IgD-negative memory B cell (primary cell): ENCODE measurements around the gene BCL2L11. TPM values are rescaled to one million over a fixed set of nuclear protein-coding genes. Genes with fewer than 3 reads are reported as not detected.

Experiments used
- H3K27ac Mint-ChIP-seq, 3 donors: one replicate each; pipeline ENCODE4 v1.8.0; 2020 to 2022; ENCODE audit warnings: mild to moderate bottlenecking in 3 of 3, mixed read lengths in 3 of 3, moderate library complexity in 1 of 3
- H3K27me3 Mint-ChIP-seq: one replicate; pipeline ENCODE4 v1.8.0; 2021; ENCODE audit warnings: mixed read lengths
- H3K36me3 Mint-ChIP-seq: one replicate; pipeline ENCODE4 v1.8.0; 2020; ENCODE audit warnings: mild to moderate bottlenecking, mixed read lengths
- H3K4me1 Mint-ChIP-seq, 3 donors: one replicate each; pipeline ENCODE4 v1.8.0; 2020 to 2022; ENCODE audit warnings: mixed read lengths in 3 of 3, mild to moderate bottlenecking in 1 of 3
- H3K4me3 Mint-ChIP-seq, 4 donors: one replicate each; pipeline ENCODE4 v1.8.0; 2020 to 2022; ENCODE audit warnings: mild to moderate bottlenecking in 4 of 4, mixed read lengths in 4 of 4, moderate library complexity in 3 of 4
- H3K9me3 Mint-ChIP-seq, 3 donors: one replicate each; pipeline ENCODE4 v1.8.0; 2020 to 2021; ENCODE audit warnings: mixed read lengths in 3 of 3, mild to moderate bottlenecking in 1 of 3
- polyA plus RNA-seq: library from polyadenylated mRNA; unstranded; fragments of 300-500 nt; fragmentation: Illumina TruSeq; gene quantifications from one replicate; pipeline ENCODE4 v1.2.3, GENCODE V29; 2021

BCL2L11 gene
- polyA plus RNA-seq, 1 donor from 2014 or later = 22.3 TPM

GRCh38 chr2:111196435-111196834, 75.7 kb downstream of the BCL2L11 start:
- Mint-ChIP-seq H3K4me3 (no peak overlapping the region), H3K27ac (peak overlapping the region in 1 of 3 donors; percentile 60), H3K27me3 (peaks cover 2% of the 10 kb centered on the region), H3K4me1 (peaks cover 17 to 55% (median 47%) of the 10 kb centered on the region in 3 donors), H3K36me3 (peaks cover 2% of the 10 kb centered on the region), H3K9me3 (no peaks in the 10 kb centered on the region)

DNA sequence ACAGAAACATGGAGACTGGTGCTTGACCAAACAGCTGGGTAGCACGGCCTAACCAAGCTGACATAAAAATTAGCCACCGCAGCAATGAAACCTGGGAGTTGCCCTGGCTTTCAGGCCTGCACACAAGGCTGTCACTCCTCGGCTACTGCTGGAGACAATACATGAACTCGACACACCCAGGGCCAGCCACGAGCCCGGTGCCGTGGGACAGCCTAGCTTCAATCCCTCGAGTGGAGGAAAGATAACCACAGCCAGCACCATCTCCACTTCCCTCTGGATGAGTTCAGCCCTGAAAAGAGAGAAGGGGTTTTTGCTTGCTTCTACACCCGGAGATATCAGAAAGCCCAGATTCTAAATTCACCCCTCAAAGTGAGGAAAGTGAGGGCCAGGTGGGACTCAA, 78.0 kb downstream of the BCL2L11 start:
- peak overlapping the region in 2 of 3 donors; percentile 9 to 31 for H3K27ac Mint-ChIP-seq
- H3K4me1 Mint-ChIP-seq = peaks cover 22 to 63% (median 41%) of the 10 kb centered on the region in 3 donors
- peaks cover 2% of the 10 kb centered on the region for H3K27me3 Mint-ChIP-seq
- peaks cover 2% of the 10 kb centered on the region for H3K36me3 Mint-ChIP-seq
- H3K4me3 Mint-ChIP-seq = no peak overlapping the region
- H3K9me3 Mint-ChIP-seq = no peaks in the 10 kb centered on the region

DNA sequence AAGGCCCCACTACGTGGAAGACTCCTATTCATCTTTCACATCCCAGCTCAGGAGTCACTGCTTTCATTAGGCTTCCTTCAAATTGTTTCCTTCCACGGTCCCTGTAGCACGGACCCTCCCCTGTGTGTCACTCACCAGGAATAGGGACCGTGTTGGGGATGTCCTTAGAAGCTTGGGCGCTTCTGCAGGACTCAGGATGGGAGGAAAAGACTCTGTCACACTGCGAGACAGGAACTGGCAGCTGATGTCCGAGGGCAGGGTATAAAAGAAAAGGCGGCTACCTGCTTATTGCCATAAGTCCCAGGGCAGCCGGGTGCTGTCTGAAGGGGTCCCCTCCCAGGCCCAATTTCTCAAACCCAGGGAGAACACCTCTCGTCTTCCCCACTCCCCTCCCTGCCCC, 79.1 kb downstream of the BCL2L11 start:
- peaks cover 2% of the 10 kb centered on the region for H3K36me3 Mint-ChIP-seq
- H3K27ac Mint-ChIP-seq = no peak overlapping the region
- H3K4me3 Mint-ChIP-seq = peak overlapping the region in 1 of 4 donors; percentile 23
- peaks cover 18 to 55% (median 36%) of the 10 kb centered on the region in 3 donors for H3K4me1 Mint-ChIP-seq
- no peaks in the 10 kb centered on the region for H3K9me3 Mint-ChIP-seq
- H3K27me3 Mint-ChIP-seq = peaks cover 2% of the 10 kb centered on the region

- H3K27ac Mint-ChIP-seq = peak overlapping the region in 1 of 3 donors; percentile 55
These were observed 79.7 kb downstream of the BCL2L11 start for GRCh38 chr2:111200333-111200881.

DNA sequence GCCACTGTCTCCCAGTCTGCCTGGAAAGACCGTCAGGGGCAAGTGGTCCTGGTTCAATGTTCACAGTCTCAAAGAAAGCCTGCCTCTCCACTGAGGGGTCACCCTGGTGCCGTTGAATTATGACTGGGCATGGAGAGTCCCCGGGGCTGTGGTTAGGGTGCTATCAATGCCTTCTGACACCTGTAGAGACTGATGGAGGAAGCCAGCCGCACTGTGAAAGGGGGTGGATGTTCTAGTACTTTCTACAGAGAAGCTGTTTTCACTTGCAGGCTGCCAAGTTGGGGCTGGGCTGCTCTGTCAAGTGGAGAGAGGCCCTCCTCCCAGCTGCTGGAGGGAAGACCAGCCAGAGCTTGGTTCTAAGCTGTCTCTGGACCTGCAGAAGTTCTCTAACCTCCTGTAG, 80.5 kb downstream of the BCL2L11 start:
- Mint-ChIP-seq H3K36me3 (peaks cover 2% of the 10 kb centered on the region), H3K27ac (peak overlapping the region in 1 of 3 donors; percentile 55), H3K4me1 (peaks cover 14 to 43% (median 25%) of the 10 kb centered on the region in 3 donors), H3K9me3 (no peaks in the 10 kb centered on the region), H3K4me3 (peak overlapping the region in 1 of 4 donors; percentile 42), H3K27me3 (peaks cover 2% of the 10 kb centered on the region)

More at GRCh38 chr2:111200333-111200881, 79.7 kb downstream of the BCL2L11 start:
- Mint-ChIP-seq H3K4me1 (peaks cover 14 to 49% (median 31%) of the 10 kb centered on the region in 3 donors), H3K27me3 (peaks cover 2% of the 10 kb centered on the region), H3K4me3 (peak overlapping the region in 1 of 4 donors; percentile 76), H3K36me3 (peaks cover 2% of the 10 kb centered on the region), H3K9me3 (no peaks in the 10 kb centered on the region)

- H3K27me3 Mint-ChIP-seq = peaks cover 2% of the 10 kb centered on the region
- H3K4me1 Mint-ChIP-seq = peaks cover 14 to 34% (median 21%) of the 10 kb centered on the region in 3 donors
- peaks cover 2% of the 10 kb centered on the region for H3K36me3 Mint-ChIP-seq
- H3K4me3 Mint-ChIP-seq = no peak overlapping the region
- H3K9me3 Mint-ChIP-seq = no peaks in the 10 kb centered on the region
- H3K27ac Mint-ChIP-seq = no peak overlapping the region
These were observed 81.7 kb downstream of the BCL2L11 start for GRCh38 chr2:111202266-111203040.

DNA sequence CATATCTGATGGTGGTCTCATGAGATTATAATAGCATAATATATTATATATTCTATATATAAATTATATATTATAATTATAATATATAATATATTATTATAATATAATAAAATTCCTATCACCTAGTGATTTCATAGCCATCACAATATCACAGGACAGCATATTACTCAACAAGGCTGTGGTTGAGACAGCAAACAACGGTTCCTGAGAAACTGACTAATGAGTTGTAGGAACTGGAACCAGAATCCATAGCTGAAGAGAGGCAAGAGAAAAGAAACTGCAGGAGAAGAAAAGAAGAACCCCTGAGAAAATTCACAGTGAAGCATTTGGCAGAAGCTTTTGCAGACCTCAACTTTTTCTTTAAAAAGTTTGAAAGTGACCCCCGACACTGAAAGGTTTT, 84.0 kb downstream of the BCL2L11 start:
- H3K4me1 Mint-ChIP-seq = peaks cover 13 to 35% (median 23%) of the 10 kb centered on the region in 3 donors
- no peaks in the 10 kb centered on the region for H3K36me3 Mint-ChIP-seq
- H3K27ac Mint-ChIP-seq = no peak overlapping the region
- no peaks in the 10 kb centered on the region for H3K27me3 Mint-ChIP-seq
- no peaks in the 10 kb centered on the region for H3K9me3 Mint-ChIP-seq
- H3K4me3 Mint-ChIP-seq = no peak overlapping the region

- H3K27ac Mint-ChIP-seq = no peak overlapping the region
These were observed 85.1 kb downstream of the BCL2L11 start for GRCh38 chr2:111205774-111206173.

GRCh38 chr2:111207851-111208250, 87.1 kb downstream of the BCL2L11 start:
- Mint-ChIP-seq H3K27me3 (no peaks in the 10 kb centered on the region), H3K36me3 (no peaks in the 10 kb centered on the region), H3K4me1 (peaks cover 14 to 27% (median 16%) of the 10 kb centered on the region in 3 donors), H3K9me3 (peaks cover 0 to 3% (median 2%) of the 10 kb centered on the region in 3 donors), H3K4me3 (no peak overlapping the region), H3K27ac (peak overlapping the region in 1 of 3 donors; percentile 7)

More at GRCh38 chr2:111205774-111206173, 85.1 kb downstream of the BCL2L11 start:
- Mint-ChIP-seq H3K9me3 (no peaks in the 10 kb centered on the region), H3K4me1 (peaks cover 16 to 38% (median 23%) of the 10 kb centered on the region in 3 donors), H3K4me3 (no peak overlapping the region), H3K27me3 (no peaks in the 10 kb centered on the region), H3K36me3 (no peaks in the 10 kb centered on the region)

- Mint-ChIP-seq H3K27ac (peak overlapping the region in 2 of 3 donors; percentile 7 to 51), H3K27me3 (no peaks in the 10 kb centered on the region), H3K9me3 (peaks cover 0 to 5% (median 3%) of the 10 kb centered on the region in 3 donors), H3K4me3 (peak overlapping the region in 3 of 4 donors; percentile 10 to 70 (median 12)), H3K36me3 (no peaks in the 10 kb centered on the region), H3K4me1 (peaks cover 12 to 25% (median 16%) of the 10 kb centered on the region in 3 donors)
These were observed 87.9 kb downstream of the BCL2L11 start for GRCh38 chr2:111208639-111209038.

DNA sequence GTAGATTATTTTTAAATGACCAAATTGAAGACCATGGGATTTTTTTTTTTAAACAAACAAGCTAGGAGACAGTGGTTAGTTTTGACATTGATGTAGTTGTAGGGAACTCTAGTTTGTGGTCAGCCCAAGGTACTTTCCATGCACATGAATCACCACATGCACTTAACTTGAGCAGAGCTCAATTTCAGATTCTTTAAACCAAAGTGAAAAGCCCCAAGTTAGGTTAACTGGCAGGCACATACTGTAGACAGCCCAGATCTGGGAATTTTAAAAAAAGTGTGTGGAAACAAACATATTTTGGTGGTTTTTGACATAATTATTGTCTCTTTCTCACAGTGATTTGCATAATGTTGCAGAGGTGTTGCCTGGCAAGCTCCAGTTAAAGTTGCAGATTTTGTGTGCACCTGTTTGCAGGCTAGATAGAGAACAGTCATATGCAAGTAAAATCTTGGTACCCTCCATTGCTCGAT, 88.4 kb downstream of the BCL2L11 start:
- Mint-ChIP-seq H3K36me3 (peaks cover under 1% of the 10 kb centered on the region), H3K9me3 (peaks cover 3 to 7% (median 3%) of the 10 kb centered on the region in 3 donors), H3K27ac (peak overlapping the region; percentile 7 to 84 (median 51)), H3K27me3 (no peaks in the 10 kb centered on the region), H3K4me3 (peak overlapping the region in 3 of 4 donors; percentile 10 to 70 (median 12)), H3K4me1 (peaks cover 12 to 25% (median 16%) of the 10 kb centered on the region in 3 donors)

DNA sequence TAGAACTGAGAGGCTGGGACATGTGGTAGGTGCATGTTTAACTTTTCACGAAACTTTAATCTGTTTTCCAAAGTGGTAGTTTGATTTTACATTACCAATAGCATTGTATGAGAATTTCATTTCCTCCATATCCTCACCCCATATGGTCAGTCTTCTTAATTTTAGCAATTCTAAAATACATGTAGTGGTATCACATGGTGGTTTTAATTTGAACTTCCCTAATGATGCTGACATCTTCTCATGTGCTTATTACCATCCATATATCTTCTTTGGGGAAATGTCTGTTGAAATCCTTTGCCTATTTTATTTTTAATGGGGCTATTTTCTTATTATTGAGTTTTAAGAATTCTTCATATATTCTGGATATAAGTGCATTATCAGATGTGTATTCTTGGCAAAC, 89.3 kb downstream of the BCL2L11 start:
- no peaks in the 10 kb centered on the region for H3K27me3 Mint-ChIP-seq
- H3K4me3 Mint-ChIP-seq = no peak overlapping the region
- H3K36me3 Mint-ChIP-seq = peaks cover 4% of the 10 kb centered on the region
- H3K9me3 Mint-ChIP-seq = peaks cover 5 to 15% (median 12%) of the 10 kb centered on the region in 3 donors
- H3K27ac Mint-ChIP-seq = peak overlapping the region in 1 of 3 donors; percentile 14
- H3K4me1 Mint-ChIP-seq = peaks cover 12 to 26% (median 16%) of the 10 kb centered on the region in 3 donors

DNA sequence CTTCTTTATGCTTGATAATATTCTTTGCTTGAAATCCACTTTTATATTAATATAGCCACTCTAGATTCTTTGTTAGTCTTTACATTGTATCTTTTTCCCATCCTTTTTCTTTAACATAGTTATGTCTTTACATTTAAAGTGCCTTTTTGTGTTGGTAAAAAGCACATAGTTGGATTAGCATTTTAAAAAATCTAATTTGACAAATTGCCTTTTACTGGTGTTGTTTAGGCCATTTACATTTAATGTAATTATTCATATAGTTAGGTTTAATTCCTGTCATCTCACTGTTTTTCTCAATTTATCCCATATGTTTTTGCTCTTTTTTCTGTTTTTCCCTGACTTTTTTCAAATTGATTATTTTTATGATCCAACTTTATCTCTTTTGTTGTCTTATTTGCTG, 93.2 kb downstream of the BCL2L11 start:
- Mint-ChIP-seq H3K27ac (no peak overlapping the region), H3K9me3 (peaks cover 5 to 18% (median 14%) of the 10 kb centered on the region in 3 donors)

DNA sequence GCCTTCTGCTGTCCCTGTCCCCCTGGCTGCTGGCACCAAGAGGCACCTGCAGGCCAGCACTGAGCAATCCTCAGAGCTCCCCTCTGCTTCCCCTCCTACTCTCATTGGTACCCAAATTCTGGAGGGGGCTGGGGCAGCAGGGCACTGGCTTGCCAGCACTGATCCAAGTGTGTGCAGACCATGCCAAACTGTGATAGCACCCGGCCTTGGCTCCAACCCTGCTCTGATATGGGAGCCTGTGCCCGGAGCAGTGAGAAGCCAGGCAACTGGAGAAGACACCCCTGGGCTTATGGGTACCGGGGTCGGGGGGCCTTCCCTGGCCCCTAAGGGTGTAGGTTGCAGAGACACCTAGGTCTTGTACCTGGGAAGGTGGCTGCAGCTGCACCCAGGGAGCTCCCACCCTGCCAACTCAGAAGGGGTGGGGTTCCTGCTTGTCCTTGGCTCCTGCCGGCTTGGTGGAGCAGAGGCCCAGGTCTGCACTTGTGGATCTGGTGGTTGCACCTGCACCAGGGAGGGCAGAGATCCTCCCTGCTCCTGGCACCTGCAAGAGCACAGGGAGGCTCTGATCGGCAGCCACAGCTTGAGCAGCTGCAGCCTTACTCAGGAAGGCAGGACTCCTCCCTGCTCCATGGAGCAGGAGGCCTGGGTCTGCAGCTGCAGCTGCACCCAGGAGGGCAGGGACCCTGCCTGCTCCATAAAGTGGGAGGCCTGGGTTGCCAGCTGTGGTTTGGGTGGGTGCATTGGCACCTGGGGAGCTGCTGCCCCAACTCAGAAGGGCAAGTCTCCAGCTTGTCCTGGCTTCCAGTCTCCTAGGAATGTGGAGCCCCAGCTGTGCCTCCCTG, 96.3 kb downstream of the BCL2L11 start:
- Mint-ChIP-seq H3K27ac (no peak overlapping the region), H3K4me3 (no peak overlapping the region), H3K9me3 (peaks cover 3 to 14% (median 14%) of the 10 kb centered on the region in 3 donors)

More for the DNA sequence above, 93.2 kb downstream of the BCL2L11 start:
- Mint-ChIP-seq H3K36me3 (peaks cover 4% of the 10 kb centered on the region), H3K4me3 (peak overlapping the region in 2 of 4 donors; percentile 1 to 71), H3K4me1 (peaks cover 9 to 15% (median 14%) of the 10 kb centered on the region in 3 donors), H3K27me3 (no peaks in the 10 kb centered on the region)

More for the DNA sequence above, 96.3 kb downstream of the BCL2L11 start:
- Mint-ChIP-seq H3K27me3 (peaks cover 3% of the 10 kb centered on the region), H3K4me1 (peaks cover 24 to 27% (median 24%) of the 10 kb centered on the region in 3 donors), H3K36me3 (peaks cover 8% of the 10 kb centered on the region)
